Mucosa of rectum (tissue), 2 donors: ENCODE data around the gene SDSL.

Experiments
- H3K27ac ChIP-seq, 2 donors: one replicate each; pipeline ENCODE4 v1.7.0; 2013; ENCODE audit warnings: inconsistent platforms in 2 of 2, low read depth in 2 of 2, low read length in 2 of 2
- H3K27me3 ChIP-seq, 2 donors: one replicate each; pipeline ENCODE4 v1.7.0; 2013; ENCODE audit warnings: low read length in 2 of 2; ENCODE audit not compliant: control insufficient read depth in 2 of 2, insufficient read depth in 2 of 2
- H3K36me3 ChIP-seq, 2 donors: one replicate each; pipeline ENCODE4 v1.7.0; 2013; ENCODE audit warnings: low read length in 2 of 2; ENCODE audit not compliant: control insufficient read depth in 2 of 2, insufficient read depth in 2 of 2
- H3K4me1 ChIP-seq, 2 donors: one replicate each; pipeline ENCODE4 v1.7.0; 2013; ENCODE audit warnings: low read length in 2 of 2, mild to moderate bottlenecking in 1 of 2; ENCODE audit not compliant: control insufficient read depth in 2 of 2, insufficient read depth in 2 of 2
- H3K4me3 ChIP-seq, 2 donors: one replicate each; pipeline ENCODE4 v1.7.0; 2013; ENCODE audit warnings: low read length in 2 of 2
- H3K9ac ChIP-seq, 2 donors: one replicate each; pipeline ENCODE4 v1.7.0; 2013; ENCODE audit warnings: low read length in 2 of 2, low read depth in 1 of 2, mild to moderate bottlenecking in 1 of 2
- H3K9me3 ChIP-seq, 2 donors: one replicate each; pipeline ENCODE4 v1.7.0; 2013; ENCODE audit warnings: low read length in 2 of 2; ENCODE audit not compliant: control insufficient read depth in 2 of 2
- donor health status: healthy.
- donor health status: Normal muscosa, but diverticular disease.

Gene SDSL

GRCh38 chr12:113479590-113480335 is 57.6 kb downstream of the SDSL start:
- Histone ChIP-seq H3K27ac (no peak overlapping the region), H3K4me3 (no peak overlapping the region), H3K9me3 (no peaks in the 10 kb centered on the region), H3K4me1 (no peaks in the 10 kb centered on the region), H3K27me3 (peaks cover 34 to 43% of the 10 kb centered on the region in 2 donors), H3K36me3 (no peaks in the 10 kb centered on the region), H3K9ac (no peak overlapping the region)

GRCh38 chr12:113480336-113480971 is 58.3 kb downstream of the SDSL start:
- H3K9me3 ChIP-seq: no peaks in the 10 kb centered on the region
- H3K27me3 ChIP-seq: peaks cover 27 to 38% of the 10 kb centered on the region in 2 donors
- no peaks in the 10 kb centered on the region for H3K36me3 ChIP-seq
- H3K27ac ChIP-seq: no peak overlapping the region
- H3K9ac ChIP-seq: no peak overlapping the region
- no peaks in the 10 kb centered on the region for H3K4me1 ChIP-seq
- no peak overlapping the region for H3K4me3 ChIP-seq

- H3K9ac ChIP-seq: no peak overlapping the region
- no peak overlapping the region for H3K27ac ChIP-seq
- H3K4me3 ChIP-seq: no peak overlapping the region
- no peaks in the 10 kb centered on the region for H3K4me1 ChIP-seq
- peaks cover 23 to 35% of the 10 kb centered on the region in 2 donors for H3K27me3 ChIP-seq
- H3K9me3 ChIP-seq: no peaks in the 10 kb centered on the region
- no peaks in the 10 kb centered on the region for H3K36me3 ChIP-seq
Observed at GRCh38 chr12:113482334-113482733, 60.2 kb downstream of the SDSL start.

- Histone ChIP-seq H3K27me3 (peaks cover 0 to 13% of the 10 kb centered on the region in 2 donors), H3K9ac (no peak overlapping the region)
Observed at GRCh38 chr12:113485330-113485729, 63.1 kb downstream of the SDSL start.

GRCh38 chr12:113486722-113487121 is 64.5 kb downstream of the SDSL start:
- Histone ChIP-seq H3K36me3 (no peaks in the 10 kb centered on the region), H3K4me3 (no peak overlapping the region), H3K4me1 (no peaks in the 10 kb centered on the region), H3K9ac (no peak overlapping the region), H3K9me3 (no peaks in the 10 kb centered on the region), H3K27me3 (peaks cover 0 to 10% of the 10 kb centered on the region in 2 donors), H3K27ac (no peak overlapping the region)

More at GRCh38 chr12:113485330-113485729, 63.1 kb downstream of the SDSL start:
- H3K4me1 ChIP-seq: no peaks in the 10 kb centered on the region
- H3K27ac ChIP-seq: no peak overlapping the region
- H3K4me3 ChIP-seq: no peak overlapping the region
- H3K9me3 ChIP-seq: no peaks in the 10 kb centered on the region
- H3K36me3 ChIP-seq: no peaks in the 10 kb centered on the region
